HG03060 (cell line): Measurements from ENCODE around the gene FBXW4.
"Not testable (repeated sequence)": the region's sequence is repeated elsewhere in the genome, so short reads cannot be mapped to it uniquely, and the experiment has no call there.

ENCODE experiments used
- ATAC-seq: cut with Tn5 transposase; IDR thresholded peaks from one replicate; pipeline ENCODE4 v1.9.1; 2021; ENCODE audit warnings: low read depth, moderate number of reproducible peaks; ENCODE audit not compliant: unreplicated experiment

FBXW4 gene

DNA sequence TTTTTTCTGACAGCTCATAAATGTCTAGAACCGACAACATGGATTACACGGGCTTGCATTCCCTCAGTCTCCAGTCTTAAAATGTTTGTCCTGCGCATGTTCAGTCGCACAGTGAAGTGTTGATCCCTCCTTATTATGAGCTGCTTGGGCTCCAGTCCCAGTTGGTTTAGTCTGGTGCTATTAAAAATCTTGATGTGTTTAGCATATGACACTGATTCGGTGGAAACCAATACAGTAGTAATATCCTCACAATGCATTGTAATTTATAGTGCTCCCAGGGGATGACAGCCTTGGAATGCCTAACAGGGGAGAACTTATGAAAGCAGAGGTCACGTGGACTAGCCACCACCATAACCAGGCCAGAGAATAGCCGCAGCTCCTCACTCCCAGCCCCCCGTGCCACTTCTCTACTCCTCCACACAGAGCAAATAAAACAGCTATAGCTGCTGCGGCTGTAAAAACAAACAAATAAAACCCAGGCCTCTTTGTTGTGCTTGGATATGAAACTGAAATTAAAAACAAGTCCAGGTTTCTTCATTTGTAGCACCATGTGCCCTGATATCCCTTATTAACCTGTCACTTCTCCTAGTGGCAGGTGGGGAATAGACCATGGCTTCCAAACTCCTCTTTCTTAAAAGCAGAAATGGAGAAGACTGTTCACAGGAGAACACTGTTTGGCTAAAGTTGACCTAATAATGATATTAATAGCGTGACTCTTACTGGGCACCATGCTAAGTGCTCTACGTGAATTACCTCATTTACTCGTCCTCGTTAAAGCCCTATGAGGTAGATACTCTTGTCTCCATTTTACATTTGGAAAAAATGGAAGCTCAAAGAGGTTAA is 99.2 kb downstream of the FBXW4 start:
- no peak for ATAC-seq

GRCh38 chr10:101593331-101593730 is 101.6 kb downstream of the FBXW4 start:
- ATAC-seq: not testable (repeated sequence)

DNA sequence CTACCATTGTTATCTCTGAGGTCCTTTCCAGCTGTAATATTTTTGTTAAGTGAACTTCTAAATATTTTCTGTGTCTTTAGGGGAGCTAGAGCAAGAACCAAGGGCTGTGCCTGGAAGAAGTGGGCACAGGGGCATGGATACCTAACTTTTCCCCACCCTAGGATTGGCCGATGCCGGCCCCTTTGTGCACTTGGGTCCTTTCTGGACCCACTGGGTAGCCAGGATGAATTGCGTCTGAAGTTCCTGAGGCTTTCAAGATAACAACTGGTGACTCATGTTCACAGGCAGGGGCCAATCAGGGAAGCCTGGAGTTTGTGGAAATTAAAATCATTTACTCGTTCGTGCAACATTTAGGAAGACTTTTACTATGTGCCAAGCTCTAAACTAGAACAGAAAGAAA is 106.1 kb downstream of the FBXW4 start:
- no peak for ATAC-seq

DNA sequence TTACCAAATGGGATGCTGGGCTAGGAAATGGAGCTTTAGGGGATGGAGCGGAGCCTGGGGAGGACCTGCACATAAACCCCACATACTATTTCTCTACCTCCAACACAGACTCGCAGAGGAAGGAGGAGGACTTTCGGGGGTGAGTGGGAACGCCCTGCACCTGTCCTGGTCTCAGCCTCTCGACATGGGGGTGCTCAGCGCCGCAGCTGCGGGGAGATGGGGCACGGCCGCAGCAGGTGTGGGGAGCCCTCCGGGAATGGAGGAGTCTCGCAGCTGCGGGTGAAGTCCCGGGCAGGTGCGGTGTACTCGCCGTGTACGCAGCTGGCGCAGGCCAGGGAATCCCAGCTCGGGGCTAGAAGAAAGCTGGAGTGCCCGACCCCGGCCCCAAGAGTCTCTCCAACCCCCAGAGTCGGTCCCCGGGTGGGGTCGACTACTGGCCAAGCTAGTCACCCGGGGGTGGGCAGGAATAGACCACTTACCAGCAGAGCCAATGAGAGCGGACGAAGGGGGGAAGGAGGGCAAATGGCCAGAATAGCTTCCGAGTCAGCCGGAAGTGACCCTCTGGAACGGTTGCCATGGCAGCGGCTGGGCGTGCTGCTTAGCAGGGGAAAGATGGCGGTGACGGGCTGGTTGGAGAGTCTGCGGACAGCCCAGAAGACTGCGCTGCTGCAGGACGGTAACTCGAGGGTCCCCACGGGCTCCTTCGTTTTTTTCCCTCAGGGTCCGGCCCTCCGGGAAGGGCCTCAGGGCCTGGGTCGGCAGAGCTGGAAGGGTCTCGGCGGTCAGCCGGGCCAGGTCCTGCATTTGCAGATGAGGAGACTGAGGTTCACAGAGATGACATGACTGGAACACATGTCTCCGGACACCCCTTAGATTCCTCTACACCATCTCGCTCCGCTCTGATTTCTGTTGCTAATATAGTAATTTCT is 107.0 kb downstream of the FBXW4 start, which contains the start of the genes DPCD and POLL:
Gene DPCD, plus strand, starts transcription at position 597 of the 929 bp plus-strand sequence. Its CDS starts 16 bp downstream, at position 613.
Gene POLL, minus strand, starts transcription at position 533 of the 929 bp plus-strand sequence. CDS start 897 bp downstream, outside the sequence.
- ATAC-seq: peak; percentile 75

GRCh38 chr10:101585841-101586240 is 109.1 kb downstream of the FBXW4 start:
- no peak for ATAC-seq

DNA sequence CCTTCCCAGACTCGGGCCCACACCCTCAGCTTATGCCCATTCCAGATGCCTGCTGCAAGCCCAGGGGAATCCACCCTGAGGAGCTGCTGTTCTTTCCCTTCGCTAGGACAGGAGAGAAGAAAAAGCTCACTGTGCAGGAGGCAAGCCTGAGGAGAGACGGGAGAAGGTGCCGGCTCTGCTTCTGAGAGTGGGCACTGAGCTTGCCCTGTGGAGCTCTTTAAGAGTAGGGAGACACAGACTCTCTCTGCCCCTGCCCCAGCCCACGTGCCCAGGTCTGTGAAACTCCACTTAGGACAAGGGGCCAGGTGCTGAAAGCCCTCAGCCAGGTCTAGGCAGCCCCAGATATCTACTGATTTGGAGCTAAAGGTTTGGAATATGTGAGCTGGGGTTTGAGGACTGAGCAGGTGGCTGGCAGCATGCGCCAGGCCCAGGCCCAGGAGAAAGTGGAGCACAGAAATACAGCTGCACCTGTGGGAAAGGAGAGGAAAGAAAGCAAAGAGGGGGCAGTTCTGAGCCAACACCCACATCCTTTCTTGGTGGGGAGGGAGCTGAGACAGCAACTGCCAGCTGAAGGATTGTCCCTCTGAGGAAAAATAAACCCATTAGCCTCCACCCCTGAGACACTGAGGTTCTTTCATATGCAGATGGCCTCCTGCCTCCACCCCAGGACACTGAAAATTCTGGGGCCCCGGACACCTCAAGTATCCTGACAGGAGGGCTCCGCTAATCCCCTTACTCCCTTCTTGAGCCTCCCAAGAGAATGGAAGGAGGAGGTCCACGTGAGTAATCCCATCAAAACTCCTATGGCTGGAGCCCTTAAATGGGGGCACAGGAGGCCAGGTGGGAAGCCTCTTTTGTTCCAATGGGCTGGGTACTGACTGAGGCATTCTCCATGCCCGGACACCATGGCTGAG is 114.2 kb downstream of the FBXW4 start:
- ATAC-seq: no peak

DNA sequence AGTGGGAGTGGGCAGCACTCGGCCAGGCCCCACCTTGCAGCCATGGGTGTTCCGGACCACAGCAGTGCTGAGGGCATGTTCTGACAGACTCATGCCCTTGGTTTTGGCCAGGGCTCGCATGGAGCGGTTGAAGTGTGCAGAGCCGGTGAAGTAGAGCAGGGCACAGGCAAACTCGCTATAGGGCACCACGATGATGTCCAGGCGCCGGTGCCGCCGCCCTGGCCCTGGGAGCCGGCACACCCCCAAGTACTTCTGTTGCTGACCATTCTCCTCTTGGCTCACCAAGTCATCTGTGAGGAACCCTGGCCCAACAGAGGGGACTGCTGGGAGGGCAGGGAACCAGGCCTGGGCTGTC is 115.5 kb downstream of the FBXW4 start:
- ATAC-seq: no peak

DNA sequence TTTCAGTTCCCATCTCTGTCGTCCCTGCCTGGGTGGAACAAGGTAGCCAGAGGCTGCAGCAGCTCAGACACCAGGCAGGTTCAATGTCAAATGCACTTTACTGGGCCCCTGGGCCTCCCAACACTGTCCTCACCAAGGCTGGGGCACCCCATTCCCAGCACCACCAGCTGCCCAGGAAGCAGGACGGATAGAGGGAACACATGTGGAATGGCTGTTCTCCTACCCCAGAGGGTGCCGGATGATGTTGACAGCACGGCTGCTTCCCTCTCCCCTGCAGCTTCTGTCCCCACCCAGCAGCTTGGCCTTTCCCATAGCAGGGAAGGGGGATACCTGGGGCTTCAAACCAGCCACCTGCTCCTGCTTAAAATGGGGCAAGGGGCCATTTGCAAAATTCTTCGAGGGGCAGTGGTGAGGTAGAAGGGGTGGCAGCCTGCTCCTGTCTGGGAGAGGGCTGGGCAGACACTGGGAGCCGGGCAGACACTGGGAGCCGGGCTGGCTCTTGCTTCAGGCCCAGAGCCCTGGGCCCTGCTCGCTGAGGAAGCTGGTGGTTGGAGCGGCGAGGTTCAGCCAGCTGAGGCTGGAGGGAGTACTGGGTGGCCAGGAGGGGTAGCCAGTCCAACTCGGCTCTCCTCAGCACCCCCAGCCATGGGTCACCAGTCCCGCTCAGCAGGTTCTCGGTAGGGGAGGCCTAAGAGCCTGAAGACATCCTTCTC is 116.0 kb downstream of the FBXW4 start:
- no peak for ATAC-seq

- ATAC-seq: no peak
Observed at GRCh38 chr10:101578192-101578591, 116.8 kb downstream of the FBXW4 start.

DNA sequence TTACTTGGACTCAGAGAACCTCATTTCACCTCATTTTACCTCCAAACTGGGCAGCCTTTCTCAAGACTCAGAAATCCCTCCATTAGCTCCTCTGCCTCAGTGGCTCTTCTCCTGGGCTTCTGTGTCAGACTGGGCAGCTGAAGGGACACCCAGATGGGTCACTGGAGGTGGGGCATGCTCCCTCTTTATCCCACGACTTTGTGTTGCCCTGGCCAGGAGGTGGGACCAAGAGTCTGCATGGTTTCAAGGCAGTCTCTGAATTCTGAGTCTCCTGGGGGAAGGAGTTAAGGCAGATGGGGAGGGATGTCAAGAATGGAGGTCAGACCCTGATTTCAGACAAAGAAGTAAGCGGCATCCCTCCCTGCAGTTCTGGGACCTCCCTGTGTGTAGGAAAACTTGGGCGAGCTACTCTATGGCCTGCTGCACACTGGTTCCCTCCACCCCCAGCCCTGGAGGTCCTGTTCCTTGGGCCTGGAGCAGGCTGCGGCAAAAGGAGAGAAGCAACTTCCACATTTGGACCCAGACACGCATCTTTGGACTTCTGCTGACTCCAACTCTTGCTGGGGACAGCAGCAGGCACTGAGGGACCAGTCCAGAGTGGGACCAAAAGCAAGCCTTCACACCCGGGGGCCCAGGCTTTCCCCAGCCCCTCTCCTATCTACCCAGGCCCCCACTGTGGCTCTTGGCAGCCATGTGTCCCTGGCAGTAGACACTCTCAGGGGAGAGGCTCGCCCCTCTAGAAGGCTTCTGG is 117.7 kb downstream of the FBXW4 start:
- ATAC-seq: no peak

DNA sequence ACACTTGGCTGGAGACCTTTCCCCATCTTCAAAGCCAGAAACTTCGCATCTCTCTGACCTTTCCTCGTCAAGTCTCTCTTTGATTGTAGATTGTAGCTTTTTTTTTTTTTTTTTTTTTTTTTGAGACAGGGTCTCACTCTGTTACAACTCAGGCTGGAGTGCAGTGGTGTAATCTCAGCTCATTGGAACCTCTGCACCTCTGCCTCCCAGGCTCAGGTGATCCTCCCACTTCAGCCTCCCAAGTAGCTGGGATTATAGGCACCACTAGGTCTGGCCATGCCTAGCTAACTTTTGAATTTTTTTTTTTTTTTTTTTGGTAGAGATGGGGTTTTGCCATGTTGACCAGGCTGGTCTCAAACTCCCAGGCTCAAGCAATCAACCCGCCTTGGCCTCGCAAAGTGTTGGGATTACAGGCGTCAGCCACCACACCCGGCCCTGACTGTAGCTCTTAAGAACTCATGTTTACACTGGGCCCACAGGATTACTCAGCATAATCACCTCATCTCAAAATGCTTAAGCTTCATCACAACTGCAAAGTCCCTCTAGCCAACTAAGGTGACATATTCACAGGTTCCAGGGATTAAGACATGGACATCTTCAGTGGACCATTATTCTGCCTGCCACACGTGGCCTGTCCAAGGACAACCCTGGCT is 118.6 kb downstream of the FBXW4 start:
- no peak for ATAC-seq

DNA sequence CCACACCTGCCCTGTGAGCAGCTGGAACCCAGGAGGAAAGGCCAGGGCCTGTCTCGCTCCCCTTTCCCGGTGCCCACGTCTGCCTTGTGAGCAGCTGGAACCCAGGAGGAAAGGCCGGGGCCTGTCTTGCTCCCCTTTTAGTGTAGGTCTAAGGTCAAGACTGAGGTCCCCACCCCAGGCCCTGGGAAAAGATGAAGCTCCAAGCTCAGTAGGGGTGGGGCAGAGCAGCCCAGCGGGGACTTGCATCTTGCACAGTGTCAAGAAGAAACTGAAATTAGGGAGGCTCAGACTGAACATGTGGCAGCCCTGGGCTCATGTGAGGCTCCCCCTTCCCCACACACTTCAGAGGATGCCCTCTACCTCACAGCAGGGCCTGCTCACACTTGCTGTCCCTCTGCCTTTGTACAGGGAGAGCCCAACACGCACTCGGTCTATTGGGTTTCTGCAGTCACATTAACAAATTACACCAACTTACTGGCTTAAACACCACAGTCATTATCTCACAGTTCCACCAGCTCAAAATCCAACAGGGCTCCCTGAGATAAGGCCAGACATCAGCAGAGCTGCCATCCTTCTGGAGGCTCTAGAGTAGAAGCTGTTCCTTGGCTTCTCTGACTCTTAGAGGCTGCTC is 119.3 kb downstream of the FBXW4 start:
- ATAC-seq: no peak

DNA sequence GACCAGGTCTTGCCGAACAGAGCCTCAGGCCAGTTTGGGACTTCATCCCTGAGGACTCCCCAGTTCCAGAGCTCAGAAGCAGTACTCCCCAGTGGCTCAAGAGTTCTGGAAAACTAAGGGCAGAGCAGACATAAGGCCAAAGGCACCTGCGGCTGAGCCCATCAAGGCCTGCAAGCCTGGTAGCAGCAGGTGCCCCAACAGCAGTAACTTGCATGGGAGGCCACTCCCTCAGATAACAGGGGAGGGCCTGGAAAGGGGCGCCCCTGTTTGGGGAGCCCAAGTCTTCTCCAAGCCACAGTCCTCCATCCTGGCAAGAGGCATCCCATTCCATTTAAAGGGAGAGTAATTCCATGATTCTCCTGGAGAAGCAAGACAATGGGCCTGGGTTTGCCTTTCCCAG is 119.9 kb downstream of the FBXW4 start:
- ATAC-seq: no peak

- no peak for ATAC-seq
Observed at GRCh38 chr10:101573885-101574753, 120.9 kb downstream of the FBXW4 start.

GRCh38 chr10:101572785-101573184 is 122.2 kb downstream of the FBXW4 start:
- no peak for ATAC-seq

GRCh38 chr10:101572126-101572525 is 122.8 kb downstream of the FBXW4 start:
- no peak for ATAC-seq
